ENCODE results near the gene MLLT3. TPM values are rescaled to one million over a fixed set of nuclear protein-coding genes. Genes with fewer than 3 reads are reported as not detected.

MLLT3 gene
- total and polyA plus RNA-seq, 9 donors: 8.7 to 15.4 (median 13.8) TPM

DNA sequence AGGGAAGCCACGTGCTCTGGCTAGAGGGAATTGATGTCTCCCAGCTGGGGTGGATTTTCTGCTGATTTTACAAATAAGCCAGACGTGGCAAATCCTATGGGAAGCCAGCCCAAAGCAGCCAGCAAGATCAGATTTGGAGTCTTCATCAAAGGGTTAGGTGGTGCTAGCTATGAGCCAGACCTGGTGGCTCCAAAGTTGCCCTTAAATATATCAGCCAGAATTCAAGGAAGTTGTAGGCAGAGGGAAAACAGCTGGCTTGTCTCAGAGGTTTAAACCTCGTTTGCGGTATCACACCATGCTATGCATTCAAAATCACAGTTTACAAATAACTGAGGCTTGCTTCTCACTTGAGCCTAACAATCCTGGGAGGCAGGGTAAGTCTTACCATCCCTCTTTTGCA, 313.2 kb downstream of the MLLT3 start:
- Histone ChIP-seq H3K27ac (no peak overlapping the region), H3K4me1 (ENCODE audit: insufficient read depth) (no peaks in the 10 kb centered on the region), H3K4me3 (no peak overlapping the region), H3K9me3 (no peaks in the 10 kb centered on the region), H3K27me3 (no peaks in the 10 kb centered on the region), H3K36me3 (no peaks in the 10 kb centered on the region)
- intact Hi-C loops (cut with DNase I): no loop called here
- 9 to 19% (median 9%) methylated on average over 4 of the region's 4 CpGs for WGBS, 3 donors
- no peak for DNase-seq
- TF ChIP-seq, protein P1, sequence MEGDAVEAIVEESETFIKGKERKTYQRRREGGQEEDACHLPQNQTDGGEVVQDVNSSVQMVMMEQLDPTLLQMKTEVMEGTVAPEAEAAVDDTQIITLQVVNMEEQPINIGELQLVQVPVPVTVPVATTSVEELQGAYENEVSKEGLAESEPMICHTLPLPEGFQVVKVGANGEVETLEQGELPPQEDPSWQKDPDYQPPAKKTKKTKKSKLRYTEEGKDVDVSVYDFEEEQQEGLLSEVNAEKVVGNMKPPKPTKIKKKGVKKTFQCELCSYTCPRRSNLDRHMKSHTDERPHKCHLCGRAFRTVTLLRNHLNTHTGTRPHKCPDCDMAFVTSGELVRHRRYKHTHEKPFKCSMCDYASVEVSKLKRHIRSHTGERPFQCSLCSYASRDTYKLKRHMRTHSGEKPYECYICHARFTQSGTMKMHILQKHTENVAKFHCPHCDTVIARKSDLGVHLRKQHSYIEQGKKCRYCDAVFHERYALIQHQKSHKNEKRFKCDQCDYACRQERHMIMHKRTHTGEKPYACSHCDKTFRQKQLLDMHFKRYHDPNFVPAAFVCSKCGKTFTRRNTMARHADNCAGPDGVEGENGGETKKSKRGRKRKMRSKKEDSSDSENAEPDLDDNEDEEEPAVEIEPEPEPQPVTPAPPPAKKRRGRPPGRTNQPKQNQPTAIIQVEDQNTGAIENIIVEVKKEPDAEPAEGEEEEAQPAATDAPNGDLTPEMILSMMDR (IDR thresholded peaks at IDR 0.05): no peak
- TF ChIP-seq EP300 (IDR thresholded peaks at IDR 0.05) (no peak), POLR2A (IDR thresholded peaks at IDR 0.05) (no peak)

DNA sequence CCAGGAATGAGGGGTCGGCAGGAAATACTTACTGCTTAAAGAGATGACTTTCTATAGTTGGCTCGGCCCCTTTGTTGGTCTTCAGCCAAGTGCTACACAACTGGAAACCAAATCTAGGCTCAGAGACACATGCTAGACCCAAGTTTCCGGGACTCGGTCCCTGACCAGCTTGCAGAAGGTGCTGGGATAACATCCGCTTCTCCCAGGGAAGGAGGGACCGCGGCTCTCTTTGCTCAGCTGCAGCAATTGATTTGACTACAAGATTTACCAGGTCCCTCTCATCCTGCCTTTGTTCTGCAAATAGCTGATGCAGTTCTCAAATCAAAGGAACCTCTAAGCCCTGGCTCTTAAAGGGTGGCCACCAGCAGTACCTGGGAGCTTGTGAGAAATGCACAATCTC, 314.7 kb downstream of the MLLT3 start:
- no peak overlapping the region for H3K27ac ChIP-seq

DNA sequence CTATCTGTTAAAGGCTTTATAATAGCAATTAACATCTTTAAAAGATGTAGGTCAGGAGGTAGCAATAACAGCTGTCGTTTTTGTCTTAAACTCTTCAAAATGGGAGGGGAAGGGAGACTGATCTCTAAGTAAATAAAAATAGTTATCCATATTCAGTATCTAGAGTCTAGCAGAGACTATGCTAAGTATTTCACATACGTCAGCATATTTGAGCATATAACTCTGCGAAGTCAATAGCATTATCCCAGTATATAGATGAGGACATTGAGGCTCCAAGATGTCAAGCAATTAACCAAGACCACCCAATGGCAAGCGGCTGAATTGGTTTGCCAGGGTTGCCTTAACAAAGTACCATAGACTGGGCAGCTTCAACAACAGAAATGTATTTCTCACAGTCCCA, 316.8 kb downstream of the MLLT3 start:
- WGBS, 3 donors: 88 to 94% (median 89%) methylated on average over 4 of the region's 4 CpGs
- no peaks in the 10 kb centered on the region for H3K36me3 ChIP-seq
- TF ChIP-seq, protein P1 (IDR thresholded peaks at IDR 0.05): no peak
- TF ChIP-seq EP300 (IDR thresholded peaks at IDR 0.05): no peak
- no peak for TF ChIP-seq POLR2A (IDR thresholded peaks at IDR 0.05)
- no peaks in the 10 kb centered on the region for H3K4me1 ChIP-seq (ENCODE audit: insufficient read depth)
- intact Hi-C loops (cut with DNase I): no loop called here
- no peaks in the 10 kb centered on the region for H3K27me3 ChIP-seq
- H3K27ac ChIP-seq: no peak overlapping the region
- DNase-seq: no peak
- no peaks in the 10 kb centered on the region for H3K9me3 ChIP-seq
- no peak overlapping the region for H3K4me3 ChIP-seq

More for the DNA sequence above, 314.7 kb downstream of the MLLT3 start:
- Histone ChIP-seq H3K4me1 (ENCODE audit: insufficient read depth) (no peaks in the 10 kb centered on the region), H3K36me3 (no peaks in the 10 kb centered on the region), H3K27me3 (no peaks in the 10 kb centered on the region), H3K4me3 (no peak overlapping the region), H3K9me3 (no peaks in the 10 kb centered on the region)
- no peak for DNase-seq
- TF ChIP-seq EP300 (IDR thresholded peaks at IDR 0.05) (no peak), POLR2A (IDR thresholded peaks at IDR 0.05) (no peak)
- TF ChIP-seq, protein P1 (IDR thresholded peaks at IDR 0.05): no peak
- intact Hi-C loops (cut with DNase I): no loop called here
- WGBS, 3 donors: 41 to 51% (median 45%) methylated on average over 7 of the region's 7 CpGs

DNA sequence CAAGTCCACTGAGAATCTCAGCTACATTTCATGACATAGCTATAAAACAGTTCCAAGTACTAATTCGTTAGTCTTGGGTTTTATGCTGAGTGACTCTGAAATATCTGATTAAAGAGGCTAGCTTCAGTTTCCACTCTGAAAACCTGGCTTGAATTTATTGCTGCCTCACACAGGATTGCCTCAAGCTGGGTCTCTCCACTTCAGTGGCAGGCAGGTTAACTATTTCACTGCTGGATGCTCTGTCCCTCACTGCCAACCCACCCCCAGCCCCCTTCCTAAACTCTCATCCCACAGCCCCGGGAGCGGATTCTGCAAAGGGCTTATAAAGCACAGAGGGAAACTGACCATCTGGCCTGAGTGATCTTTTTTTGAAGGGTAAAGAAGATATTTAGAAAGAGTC, 318.3 kb downstream of the MLLT3 start:
- H3K27ac ChIP-seq: no peak overlapping the region

More for the DNA sequence above, 318.3 kb downstream of the MLLT3 start:
- intact Hi-C loops (cut with DNase I): no loop called here
- Histone ChIP-seq H3K4me1 (ENCODE audit: insufficient read depth) (no peaks in the 10 kb centered on the region), H3K36me3 (no peaks in the 10 kb centered on the region), H3K27me3 (no peaks in the 10 kb centered on the region), H3K9me3 (no peaks in the 10 kb centered on the region), H3K4me3 (no peak overlapping the region)
- no peak for TF ChIP-seq POLR2A (IDR thresholded peaks at IDR 0.05)
- TF ChIP-seq, protein P1 (IDR thresholded peaks at IDR 0.05): no peak
- WGBS, 3 donors: 40 to 43% (median 41%) methylated on average over 3 of the region's 3 CpGs
- no peak for DNase-seq
